Gastrocnemius medialis (tissue), 4 donors: Measurements from ENCODE around the gene OR2T27.
"Not testable (repeated sequence)": the region's sequence is repeated elsewhere in the genome, so short reads cannot be mapped to it uniquely, and the experiment has no call there.

ENCODE experiments used
- CTCF ChIP-seq, 5 experiments: fragments of 450-650 bp in 3 of 5; fragments of 200-600 bp in 2 of 5; sonication (generic) in 2 of 5; IDR thresholded peaks in 4 of 5; conservative IDR thresholded peaks in 1 of 5; 1 replicate in 4 of 5; 2 replicates in 1 of 5; pipeline ENCODE4 v1.5.1; 2016 to 2019; ENCODE audit warnings: antibody characterized with exemption in 5 of 5, mild to moderate bottlenecking in 3 of 5, moderate library complexity in 3 of 5
- POLR2A ChIP-seq, 2 donors: fragments of 450-650 bp; IDR thresholded peaks; one replicate each; pipeline ENCODE4 v1.6.1; 2017; ENCODE audit warnings: antibody characterized with exemption in 2 of 2, mild to moderate bottlenecking in 2 of 2, moderate library complexity in 2 of 2

GRCh38 chr1:248663453-248664328 is 8.4 kb upstream of the OR2T27 start:
- not testable (repeated sequence) for TF ChIP-seq CTCF (IDR thresholded peaks at IDR 0.05 in 4 of 5, conservative IDR thresholded peaks at IDR 0.05 in 1 of 5); POLR2A (IDR thresholded peaks at IDR 0.05)
